NCI-H1092 (cell line): ENCODE data around the gene VILL.
"Not testable (repeated sequence)": the region's sequence is repeated elsewhere in the genome, so short reads cannot be mapped to it uniquely, and the experiment has no call there.

Source experiments
- DNase-seq: peaks from one replicate; lab custom pipeline; 2025; lab: John Stamatoyannopoulos, UW

VILL gene

DNA sequence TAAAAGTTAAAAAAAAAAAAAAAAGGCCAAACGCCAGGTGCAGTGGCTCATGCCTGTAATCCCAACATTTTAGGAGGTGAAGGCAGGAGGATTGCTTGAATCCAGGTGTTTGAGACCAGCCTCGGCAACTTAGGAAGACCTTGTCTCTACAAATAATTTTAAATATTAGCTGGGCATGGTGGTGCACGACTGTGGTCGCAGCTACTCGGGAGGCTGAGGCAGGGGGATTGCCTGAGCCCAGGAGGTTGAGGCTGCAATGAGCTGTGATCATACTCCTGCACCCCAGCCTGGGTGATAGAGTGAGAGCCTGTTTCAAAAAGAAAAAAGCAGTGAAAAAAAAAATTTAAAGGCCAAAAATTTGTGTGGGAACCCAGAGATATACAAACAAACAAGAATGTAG lies 45.7 kb downstream of the VILL start:
- no peak for DNase-seq

DNA sequence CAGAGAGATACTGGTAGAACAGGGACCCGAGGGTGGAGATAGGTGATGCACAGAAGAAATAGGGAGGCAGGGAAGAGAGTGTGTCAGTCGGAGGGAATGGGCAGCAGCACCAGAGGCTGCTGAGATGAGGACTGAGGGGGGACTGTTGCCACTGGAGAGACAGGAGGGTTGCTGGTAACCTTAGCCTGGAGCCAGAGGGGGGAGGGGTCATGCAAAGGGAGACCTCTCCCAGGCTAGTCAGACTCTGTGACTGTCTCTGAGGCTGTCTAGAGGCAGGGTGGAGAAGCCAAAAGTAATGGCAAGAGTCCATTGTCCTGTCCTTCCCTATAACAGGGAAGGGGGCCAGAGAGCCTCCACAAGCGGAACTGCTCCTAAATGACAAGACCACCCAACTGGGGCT lies 46.3 kb downstream of the VILL start:
- no peak for DNase-seq

DNA sequence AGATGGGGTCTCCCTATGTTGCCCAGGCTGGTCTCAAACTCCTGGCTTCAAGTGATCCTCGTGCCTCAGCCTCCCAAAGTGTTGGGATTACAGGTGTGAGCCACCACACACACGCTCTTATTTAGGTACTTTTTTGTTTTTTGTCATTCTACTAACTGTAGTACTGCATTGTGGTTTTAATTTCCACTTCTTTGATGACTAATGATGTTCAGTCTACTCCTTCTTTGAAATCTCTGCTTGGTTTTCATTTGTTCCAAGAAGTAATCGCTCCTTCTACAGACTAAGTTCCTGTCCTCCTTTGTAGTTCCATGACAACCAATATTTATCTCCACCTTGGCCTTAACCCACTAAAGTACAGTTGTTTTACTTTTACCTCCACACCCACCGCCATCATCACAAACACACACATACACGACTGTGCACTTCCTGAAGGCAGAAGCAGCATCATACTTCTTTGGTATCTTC lies 47.9 kb downstream of the VILL start:
- no peak for DNase-seq

DNA sequence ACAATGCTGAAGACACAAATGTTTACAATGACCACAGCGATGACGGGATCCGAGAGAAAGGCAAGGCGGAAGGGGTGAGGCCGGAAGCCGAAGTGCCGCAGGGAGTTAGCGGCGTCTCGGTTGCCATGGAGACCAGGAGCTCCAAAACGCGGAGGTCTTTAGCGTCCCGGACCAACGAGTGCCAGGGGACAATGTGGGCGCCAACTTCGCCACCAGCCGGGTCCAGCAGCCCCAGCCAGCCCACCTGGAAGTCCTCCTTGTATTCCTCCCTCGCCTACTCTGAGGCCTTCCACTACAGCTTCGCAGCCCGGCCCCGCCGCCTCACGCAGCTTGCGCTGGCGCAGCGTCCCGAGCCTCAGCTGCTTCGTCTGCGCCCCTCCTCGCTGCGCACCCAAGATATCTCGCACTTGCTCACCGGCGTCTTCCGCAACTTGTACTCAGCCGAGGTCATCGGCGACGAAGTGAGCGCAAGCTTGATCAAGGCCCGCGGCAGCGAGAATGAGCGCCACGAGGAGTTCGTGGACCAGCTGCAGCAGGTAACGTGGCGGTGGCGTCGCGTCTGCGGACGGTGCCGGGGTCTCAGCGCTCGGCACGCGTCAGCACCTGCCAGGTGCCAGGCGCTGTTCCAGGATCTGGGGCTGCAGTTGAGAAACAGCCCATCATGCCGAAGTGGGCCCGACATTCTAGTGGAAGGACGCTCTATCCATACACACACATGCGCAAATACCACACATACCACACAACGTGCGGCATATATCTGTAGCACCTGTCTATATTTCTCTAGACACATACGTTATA lies 48.7 kb downstream of the VILL start, which contains the start of gene DLEC1:
DLEC1 (plus strand) TSS at position 108 of the 798 bp plus-strand sequence; CDS start at position 126, 18 bp downstream.
- DNase-seq, result no peak

DNA sequence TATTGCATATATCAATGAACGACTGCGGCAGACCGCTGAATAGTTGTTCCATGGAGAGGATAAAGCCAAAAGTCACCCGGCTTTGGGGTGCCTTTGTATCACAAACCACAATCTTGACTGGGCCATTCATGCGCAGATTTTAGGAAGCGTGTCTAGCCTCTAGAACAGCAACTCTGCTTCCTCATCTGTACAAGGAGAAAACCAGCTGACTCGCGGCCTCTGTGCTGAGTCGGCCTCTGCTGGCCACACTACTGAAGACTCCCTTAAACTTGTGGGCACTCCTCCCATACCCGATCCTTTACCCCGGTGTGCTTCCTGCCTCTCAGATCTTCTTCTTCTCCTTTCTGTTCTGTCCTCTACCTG lies 49.3 kb downstream of the VILL start:
- DNase-seq, result no peak

DNA sequence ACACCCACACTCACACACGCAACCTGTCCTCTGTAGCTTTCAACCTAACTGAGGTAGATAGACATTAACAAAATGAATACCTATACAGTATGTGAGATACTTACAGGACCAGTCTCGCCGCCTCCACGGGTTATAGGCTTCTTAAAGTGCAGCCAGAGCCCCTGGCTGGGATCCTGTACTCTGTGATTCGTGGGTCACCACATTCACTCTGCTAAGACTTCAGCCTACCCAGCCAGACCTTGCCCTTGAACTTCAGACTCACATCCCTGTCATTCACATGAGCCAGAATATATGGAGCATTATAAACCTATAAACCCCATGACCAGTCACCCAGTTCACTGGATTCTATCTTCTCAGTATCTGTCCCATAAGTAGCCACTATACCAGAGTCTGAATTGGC lies 49.8 kb downstream of the VILL start:
- no peak for DNase-seq

DNA sequence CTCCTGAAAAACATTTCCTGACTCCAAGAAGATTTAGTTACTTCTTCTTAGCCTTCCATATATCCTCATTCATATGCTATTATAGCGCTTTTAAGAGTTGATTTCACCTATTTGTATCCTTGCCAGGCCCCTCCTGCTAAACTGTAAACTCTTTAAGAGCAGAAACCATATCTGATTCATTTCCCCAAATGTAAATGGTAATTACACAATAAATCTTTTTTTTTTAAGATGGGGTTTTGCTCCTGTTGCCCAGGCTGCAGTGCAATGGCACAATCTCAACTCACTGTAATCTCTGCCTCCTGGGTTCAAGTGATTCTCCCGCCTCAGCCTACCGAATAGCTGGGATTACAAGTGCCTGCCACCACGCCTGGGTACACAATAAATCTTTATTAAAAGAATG lies 52.9 kb downstream of the VILL start:
- DNase-seq, result no peak

DNA sequence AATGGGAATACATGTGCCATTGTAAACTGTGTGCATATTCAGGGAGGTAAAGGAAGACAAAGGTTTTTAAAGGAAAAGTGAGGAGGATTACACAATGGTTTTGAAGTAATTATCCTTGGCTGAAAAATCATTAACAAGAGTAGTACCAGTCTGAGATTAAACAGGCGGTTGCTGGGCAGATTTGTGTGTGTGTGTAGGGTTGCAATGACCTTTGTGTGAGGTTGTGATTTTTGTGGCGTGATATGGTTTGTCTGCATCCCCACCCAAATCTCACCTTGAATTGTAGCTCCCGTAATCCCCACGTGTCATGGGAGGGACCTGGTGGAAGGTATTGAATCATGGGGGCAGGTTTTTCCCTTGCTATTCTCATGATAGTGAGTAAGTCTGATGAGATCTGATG lies 55.4 kb downstream of the VILL start:
- no peak for DNase-seq

DNA sequence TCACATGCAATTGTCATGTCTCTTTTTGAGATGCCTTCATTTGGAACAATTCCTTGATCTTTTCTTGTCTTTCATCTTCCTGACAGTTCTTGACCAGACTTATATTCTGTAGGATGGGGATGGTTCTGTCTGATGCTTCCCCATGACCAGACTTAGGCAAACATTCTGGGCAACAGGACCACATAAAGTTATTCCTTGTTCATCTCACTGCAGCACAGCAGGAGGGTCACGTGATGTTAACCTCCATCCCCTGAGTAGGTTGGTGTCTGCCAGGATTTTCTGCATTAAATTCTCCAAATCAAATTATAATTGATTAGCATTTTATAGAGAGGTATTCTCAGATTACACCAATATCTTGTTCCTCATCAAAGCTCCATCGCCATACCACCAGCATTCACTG lies 56.2 kb downstream of the VILL start:
- DNase-seq, result no peak

DNA sequence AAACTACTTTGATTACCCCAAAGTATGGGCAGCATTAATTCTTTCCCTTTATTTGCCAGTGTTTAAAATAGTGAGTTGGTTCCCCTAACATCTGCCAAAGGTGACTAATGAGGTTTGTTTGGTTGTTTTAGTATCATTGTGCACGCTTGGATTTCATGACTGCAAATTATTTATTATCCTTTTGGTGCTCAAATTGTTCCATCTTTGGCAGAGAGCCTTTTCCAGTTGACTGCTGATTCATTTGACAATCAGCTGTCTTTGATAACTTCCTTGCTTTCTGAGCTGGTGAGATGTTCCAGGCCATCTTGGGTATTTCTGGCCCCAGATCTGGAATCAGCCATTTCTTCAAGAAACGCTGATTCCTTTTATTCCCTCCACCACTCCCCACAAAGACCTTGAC lies 57.3 kb downstream of the VILL start:
- no peak for DNase-seq

DNA sequence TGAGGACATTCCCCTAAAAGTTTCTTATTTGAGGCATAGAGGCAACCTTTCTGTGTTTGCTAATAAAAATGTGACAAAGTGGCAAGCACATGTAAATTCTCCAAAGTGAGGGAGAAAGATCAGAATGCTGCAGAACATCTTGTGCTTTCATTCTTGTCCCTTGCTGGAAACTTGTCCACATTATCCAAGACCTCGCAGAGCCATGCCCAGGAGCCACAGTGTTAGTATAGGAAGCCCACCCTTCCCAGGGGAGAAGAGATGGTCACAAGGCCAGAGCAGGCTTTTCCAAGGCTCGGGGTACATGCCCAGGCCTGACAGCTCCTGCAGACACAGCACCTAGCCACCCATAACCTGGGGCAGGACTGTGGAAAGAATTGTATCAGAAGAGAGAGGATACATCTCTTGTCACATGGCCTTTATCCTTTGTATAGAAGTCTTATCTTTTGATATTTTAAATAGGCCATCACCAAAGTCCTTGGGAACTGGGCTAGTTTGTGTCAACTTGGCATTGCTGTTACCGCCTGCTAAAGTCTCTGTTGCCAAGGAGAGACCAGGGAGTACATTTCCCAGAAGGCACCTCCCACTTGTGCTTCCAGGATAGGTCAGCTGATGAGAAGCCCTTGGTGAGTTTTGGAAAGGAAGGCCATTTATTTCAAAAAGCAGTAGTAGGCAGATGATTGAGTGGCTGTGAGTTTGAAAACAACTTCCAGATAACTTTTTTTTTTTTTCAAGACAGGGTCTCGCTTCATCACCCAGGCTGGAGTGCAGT lies 59.0 kb downstream of the VILL start:
- no peak for DNase-seq

DNA sequence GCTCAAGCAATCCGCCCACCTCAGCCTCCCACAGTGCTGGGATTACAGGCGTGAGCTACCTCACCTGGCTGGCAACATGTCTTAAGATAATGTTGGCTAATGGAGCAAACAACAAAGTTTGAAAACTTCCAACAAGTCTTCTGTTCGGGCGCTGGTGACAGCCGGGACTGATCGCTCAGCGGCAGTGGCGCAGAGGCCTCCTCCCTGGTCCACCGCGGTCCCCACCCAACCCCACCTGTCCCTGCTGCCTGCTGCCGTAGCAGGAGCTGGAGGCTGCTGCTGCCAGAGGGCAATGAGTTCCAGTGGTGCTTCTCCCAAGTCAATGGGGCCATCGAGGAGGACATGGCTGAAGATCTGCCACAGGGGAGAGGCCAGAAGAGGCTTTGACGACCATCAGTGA lies 60.5 kb downstream of the VILL start:
- no peak for DNase-seq

DNA sequence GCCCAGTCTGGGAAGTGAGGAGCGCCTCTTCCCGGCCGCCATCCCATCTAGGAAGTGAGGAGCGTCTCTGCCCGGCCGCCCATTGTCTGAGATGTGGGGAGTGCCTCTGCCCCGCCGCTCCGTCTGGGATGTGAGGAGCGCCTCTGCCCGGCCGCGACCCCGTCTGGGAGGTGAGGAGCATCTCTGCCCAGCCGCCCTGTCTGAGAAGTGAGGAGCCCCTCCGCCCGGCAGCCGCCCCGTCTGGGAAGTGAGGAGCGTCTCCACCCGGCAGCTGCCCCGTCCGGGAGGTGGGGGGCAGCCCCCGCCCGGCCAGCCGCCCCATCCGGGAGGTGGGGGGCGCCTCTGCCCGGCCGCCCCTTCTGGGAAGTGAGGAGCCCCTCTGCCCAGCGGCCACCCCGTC lies 62.7 kb downstream of the VILL start:
- DNase-seq, result not testable (repeated sequence)

DNA sequence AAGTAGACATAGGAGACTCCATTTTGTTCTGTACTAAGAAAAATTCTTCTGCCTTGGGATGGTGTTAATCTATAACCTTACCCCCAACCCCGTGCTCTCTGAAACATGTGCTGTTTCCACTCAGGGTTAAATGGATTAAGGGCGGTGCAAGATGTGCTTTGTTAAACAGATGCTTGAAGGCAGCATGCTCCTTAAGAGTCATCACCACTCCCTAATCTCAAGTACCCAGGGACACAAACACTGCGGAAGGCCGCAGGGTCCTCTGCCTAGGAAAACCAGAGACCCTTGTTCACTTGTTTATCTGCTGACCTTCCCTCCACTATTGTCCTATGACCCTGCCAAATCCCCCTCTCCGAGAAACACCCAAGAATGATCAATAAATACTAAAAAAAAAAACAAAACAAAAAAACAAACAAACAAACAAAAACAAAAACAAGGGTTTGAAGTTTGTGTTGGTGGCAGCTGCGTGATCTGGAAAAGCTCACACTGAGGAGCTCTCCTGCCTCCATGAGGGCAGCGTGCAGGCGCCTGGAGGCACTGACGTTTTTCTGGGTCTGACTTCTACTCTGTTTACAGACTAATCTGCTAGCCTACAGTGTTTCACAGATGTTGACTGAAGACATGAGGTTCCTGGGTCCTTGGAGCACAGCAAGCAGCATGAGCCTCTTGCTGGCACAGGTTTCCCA lies 63.4 kb downstream of the VILL start:
- DNase-seq, result not testable (repeated sequence)

DNA sequence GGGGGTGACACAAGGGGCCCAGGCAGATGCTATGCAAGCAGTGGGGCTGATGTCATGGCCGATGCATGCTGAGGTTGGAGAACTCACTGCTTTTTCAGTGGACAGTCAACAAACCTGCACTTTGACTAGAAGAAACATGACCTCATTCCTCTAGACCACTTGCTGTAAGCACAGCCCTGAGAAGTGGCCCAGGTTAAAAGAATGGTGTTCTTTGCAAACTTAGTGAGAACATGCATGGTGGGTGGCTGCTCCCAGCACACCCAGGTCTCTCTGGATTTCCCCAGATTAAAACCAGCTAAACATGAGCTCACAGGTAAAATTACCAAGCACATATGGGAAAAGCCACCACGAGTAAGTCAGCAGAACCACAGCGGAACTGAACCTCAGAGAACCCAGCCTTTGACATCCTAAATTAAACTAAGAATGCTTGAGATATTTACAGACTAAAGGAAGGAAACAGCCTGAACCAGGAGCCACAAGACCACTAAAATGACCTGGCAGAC lies 64.0 kb downstream of the VILL start:
- DNase-seq, result no peak
